SU-DHL-6 (cell line): ENCODE measurements around the gene PPFIA4.

Experiments used
- H2AFZ ChIP-seq: fragments of 200-600 bp; sonication (generic); 2 replicates; pipeline ENCODE4 v1.6.1; 2014; ENCODE audit warnings: low read depth, mild to moderate bottlenecking, moderate library complexity, mixed read lengths, antibody characterized with exemption, low read length; ENCODE audit not compliant: severe bottlenecking
- H3F3A ChIP-seq: fragments of 200-600 bp; shearing (Covaris generic); 2 replicates; pipeline ENCODE4 v1.6.0; 2016; ENCODE audit warnings: antibody characterized with exemption, mild to moderate bottlenecking; ENCODE audit not compliant: insufficient read depth
- H3K27ac ChIP-seq: fragments of 200-600 bp; sonication (generic); 2 replicates; pipeline ENCODE4 v1.5.1; 2016; ENCODE audit warnings: low read depth, mild to moderate bottlenecking, low read length, moderate library complexity, mixed read lengths
- H3K27me3 ChIP-seq: fragments of 200-600 bp; sonication (generic), shearing (Covaris generic); 2 replicates; pipeline ENCODE4 v1.6.0; 2014; ENCODE audit warnings: mild to moderate bottlenecking, low read length
- H3K36me3 ChIP-seq: fragments of 200-600 bp; sonication (generic); 2 replicates; pipeline ENCODE4 v1.6.1; 2014; ENCODE audit warnings: mild to moderate bottlenecking, low read length, mixed read lengths
- H3K4me2 ChIP-seq: fragments of 300-600, 200-600 bp; shearing (Covaris generic), sonication (generic); 2 replicates; pipeline ENCODE4 v1.6.0; 2014; ENCODE audit warnings: low read length, low read depth, mild to moderate bottlenecking; ENCODE audit not compliant: poor library complexity, severe bottlenecking
- H3K4me3 ChIP-seq: fragments of 200-600 bp; sonication (generic); 2 replicates; pipeline ENCODE4 v1.5.1; 2014; ENCODE audit warnings: antibody characterized with exemption, low read length, mild to moderate bottlenecking, mixed read lengths; ENCODE audit not compliant: insufficient read depth, poor library complexity, severe bottlenecking
- H3K79me2 ChIP-seq: fragments of 200-600 bp; sonication (generic); 2 replicates; pipeline ENCODE4 v1.6.1; 2014; ENCODE audit warnings: mild to moderate bottlenecking, low read length, moderate library complexity; ENCODE audit not compliant: insufficient read depth
- H3K9ac ChIP-seq: fragments of 200-600 bp; sonication (generic); 2 replicates; pipeline ENCODE4 v1.7.0; 2014; ENCODE audit warnings: mild to moderate bottlenecking, low read length
- H3K9me2 ChIP-seq: fragments of 200-600 bp; sonication (generic); replicated peaks from 2 replicates; pipeline ENCODE4 v1.6.1; 2014; ENCODE audit warnings: low read length; ENCODE audit not compliant: insufficient read depth
- H3K9me3 ChIP-seq: fragments of 200-600 bp; sonication (generic); 2 replicates; pipeline ENCODE4 v1.6.1; 2014; ENCODE audit warnings: low read length, mixed read lengths; ENCODE audit not compliant: insufficient read depth
- H4K20me1 ChIP-seq: fragments of 200-600 bp; sonication (generic); 2 replicates; pipeline ENCODE4 v1.6.1; 2014; ENCODE audit warnings: low read depth, mild to moderate bottlenecking, antibody characterized with exemption, low read length, moderate library complexity, mixed read lengths
- CTCF ChIP-seq: fragments of 200-600 bp; sonication (generic); IDR thresholded peaks from one replicate; pipeline ENCODE4 v1.5.1; 2017; ENCODE audit warnings: antibody characterized with exemption, mild to moderate bottlenecking, low read length, moderate library complexity; ENCODE audit not compliant: insufficient read depth, poor library complexity, severe bottlenecking
- EZH2phosphoT487 ChIP-seq: fragments of 200-600 bp; sonication (generic), shearing (Covaris generic); conservative IDR thresholded peaks from 2 replicates; pipeline ENCODE4 v1.6.1; 2018; ENCODE audit warnings: mild to moderate bottlenecking, antibody characterized with exemption, low read length, moderate library complexity, mixed read lengths

PPFIA4 gene

GRCh38 chr1:203052601-203053000 is 26.3 kb downstream of the PPFIA4 start:
- Histone ChIP-seq H2AFZ (no peak overlapping the region), H4K20me1 (no peaks in the 10 kb centered on the region), H3K27ac (no peak overlapping the region), H3K79me2 (no peaks in the 10 kb centered on the region), H3K9ac (no peak overlapping the region), H3K27me3 (no peaks in the 10 kb centered on the region), H3K36me3 (no peaks in the 10 kb centered on the region), H3K9me2 (no peaks in the 10 kb centered on the region), H3K9me3 (no peaks in the 10 kb centered on the region), H3K4me3 (no peak overlapping the region), H3F3A (no peaks in the 10 kb centered on the region), H3K4me2 (no peak overlapping the region)
- TF ChIP-seq CTCF (no peak), EZH2phosphoT487 (no peak)

GRCh38 chr1:203054184-203054583 is 27.9 kb downstream of the PPFIA4 start:
- H3K9me3 ChIP-seq = no peaks in the 10 kb centered on the region
- no peaks in the 10 kb centered on the region for H3K36me3 ChIP-seq
- no peaks in the 10 kb centered on the region for H3K79me2 ChIP-seq
- TF ChIP-seq EZH2phosphoT487 (no peak), CTCF (no peak)
- H3F3A ChIP-seq = no peaks in the 10 kb centered on the region
- no peaks in the 10 kb centered on the region for H3K27me3 ChIP-seq
- H2AFZ ChIP-seq = no peak overlapping the region
- no peaks in the 10 kb centered on the region for H4K20me1 ChIP-seq
- no peak overlapping the region for H3K27ac ChIP-seq
- H3K9me2 ChIP-seq = no peaks in the 10 kb centered on the region
- H3K4me2 ChIP-seq = no peak overlapping the region
- no peak overlapping the region for H3K9ac ChIP-seq
- H3K4me3 ChIP-seq = no peak overlapping the region

GRCh38 chr1:203054642-203055041 is 28.4 kb downstream of the PPFIA4 start:
- no peaks in the 10 kb centered on the region for H3K9me2 ChIP-seq
- no peaks in the 10 kb centered on the region for H3K27me3 ChIP-seq
- H3K9ac ChIP-seq = no peak overlapping the region
- H3K4me3 ChIP-seq = no peak overlapping the region
- no peak overlapping the region for H2AFZ ChIP-seq
- no peak overlapping the region for H3K27ac ChIP-seq
- no peaks in the 10 kb centered on the region for H3K36me3 ChIP-seq
- H3F3A ChIP-seq = no peaks in the 10 kb centered on the region
- H4K20me1 ChIP-seq = no peaks in the 10 kb centered on the region
- H3K9me3 ChIP-seq = no peaks in the 10 kb centered on the region
- H3K4me2 ChIP-seq = no peak overlapping the region
- no peak for TF ChIP-seq CTCF
- no peak for TF ChIP-seq EZH2phosphoT487
- no peaks in the 10 kb centered on the region for H3K79me2 ChIP-seq
